ENCODE measurements around the gene CD48.
"Not testable (repeated sequence)": the region's sequence is repeated elsewhere in the genome, so short reads cannot be mapped to it uniquely, and the experiment has no call there.

The CD48 gene

GRCh38 chr1:160741092-160741501 is 29.5 kb upstream of the CD48 start:
- no peak for DNase-seq

GRCh38 chr1:160740133-160740688 is 28.6 kb upstream of the CD48 start:
- DNase-seq = no peak

GRCh38 chr1:160739098-160739511 is 27.5 kb upstream of the CD48 start, which contains the start of gene SLAMF7:
Gene SLAMF7, plus strand, starts transcription at chr1:160739247. Its CDS starts 55 bp downstream, at chr1:160739302.
- no peak for DNase-seq

- DNase-seq = no peak
These were observed 26.6 kb upstream of the CD48 start for GRCh38 chr1:160738271-160738670.

GRCh38 chr1:160734301-160734700 is 22.7 kb upstream of the CD48 start:
- DNase-seq = no peak

- no peak for DNase-seq
These were observed 22.3 kb upstream of the CD48 start for GRCh38 chr1:160733898-160734297.

GRCh38 chr1:160731990-160732389 is 20.4 kb upstream of the CD48 start:
- DNase-seq = no peak

GRCh38 chr1:160731564-160731963 is 19.9 kb upstream of the CD48 start:
- DNase-seq = not testable (repeated sequence)

GRCh38 chr1:160727316-160727640 is 15.7 kb upstream of the CD48 start:
- DNase-seq = no peak

GRCh38 chr1:160726498-160727315 is 15.1 kb upstream of the CD48 start:
- DNase-seq = no peak

GRCh38 chr1:160726114-160726497 is 14.5 kb upstream of the CD48 start:
- DNase-seq = no peak

GRCh38 chr1:160724465-160725242 is 13.0 kb upstream of the CD48 start:
- no peak for DNase-seq

GRCh38 chr1:160723332-160723731 is 11.7 kb upstream of the CD48 start:
- no peak for DNase-seq

- DNase-seq = no peak
These were observed 11.1 kb upstream of the CD48 start for GRCh38 chr1:160722726-160723125.

GRCh38 chr1:160721473-160721872 is 9.9 kb upstream of the CD48 start:
- no peak for DNase-seq

GRCh38 chr1:160720356-160721085 is 8.9 kb upstream of the CD48 start:
- DNase-seq = no peak

GRCh38 chr1:160718210-160718609 is 6.6 kb upstream of the CD48 start:
- no peak for DNase-seq

- no peak for DNase-seq
These were observed 5.7 kb upstream of the CD48 start for GRCh38 chr1:160717306-160717705.

GRCh38 chr1:160716013-160716412 is 4.4 kb upstream of the CD48 start:
- no peak for DNase-seq

GRCh38 chr1:160714034-160714648 is 2.5 kb upstream of the CD48 start:
- DNase-seq = not testable (repeated sequence)

GRCh38 chr1:160713161-160713560 is 1.5 kb upstream of the CD48 start:
- DNase-seq = no peak

- not testable (repeated sequence) for DNase-seq
These were observed 981 bp upstream of the CD48 start for GRCh38 chr1:160712525-160713080.

GRCh38 chr1:160711276-160711601 is 383 bp downstream of the CD48 start:
- DNase-seq = no peak
